HepG2 (cell line): ENCODE measurements around the gene ERC1.

ENCODE experiments used
- FOXA1 ChIP-seq, 2 experiments: fragments of 450-650 bp in 1 of 2; sonication (generic) in 1 of 2; formaldehyde crosslinking in 1 of 2; IDR thresholded peaks; 2 replicates each; pipeline versions ENCODE4 v1.4.0 to v1.6.1; 2016 to 2020; ENCODE audit warnings: missing genetic modification reagents in 1 of 2
- XBP1 ChIP-seq: sonication (generic); formaldehyde crosslinking; IDR thresholded peaks from 2 replicates; pipeline ENCODE4 v1.5.0; 2020; ENCODE audit warnings: missing genetic modification reagents
- TF ChIP-seq, protein P1 (sequence below): sonication (generic); formaldehyde crosslinking; IDR thresholded peaks from 2 replicates; pipeline ENCODE4 v1.5.0; 2020; ENCODE audit warnings: mild to moderate bottlenecking, missing genetic modification reagents

DNA sequence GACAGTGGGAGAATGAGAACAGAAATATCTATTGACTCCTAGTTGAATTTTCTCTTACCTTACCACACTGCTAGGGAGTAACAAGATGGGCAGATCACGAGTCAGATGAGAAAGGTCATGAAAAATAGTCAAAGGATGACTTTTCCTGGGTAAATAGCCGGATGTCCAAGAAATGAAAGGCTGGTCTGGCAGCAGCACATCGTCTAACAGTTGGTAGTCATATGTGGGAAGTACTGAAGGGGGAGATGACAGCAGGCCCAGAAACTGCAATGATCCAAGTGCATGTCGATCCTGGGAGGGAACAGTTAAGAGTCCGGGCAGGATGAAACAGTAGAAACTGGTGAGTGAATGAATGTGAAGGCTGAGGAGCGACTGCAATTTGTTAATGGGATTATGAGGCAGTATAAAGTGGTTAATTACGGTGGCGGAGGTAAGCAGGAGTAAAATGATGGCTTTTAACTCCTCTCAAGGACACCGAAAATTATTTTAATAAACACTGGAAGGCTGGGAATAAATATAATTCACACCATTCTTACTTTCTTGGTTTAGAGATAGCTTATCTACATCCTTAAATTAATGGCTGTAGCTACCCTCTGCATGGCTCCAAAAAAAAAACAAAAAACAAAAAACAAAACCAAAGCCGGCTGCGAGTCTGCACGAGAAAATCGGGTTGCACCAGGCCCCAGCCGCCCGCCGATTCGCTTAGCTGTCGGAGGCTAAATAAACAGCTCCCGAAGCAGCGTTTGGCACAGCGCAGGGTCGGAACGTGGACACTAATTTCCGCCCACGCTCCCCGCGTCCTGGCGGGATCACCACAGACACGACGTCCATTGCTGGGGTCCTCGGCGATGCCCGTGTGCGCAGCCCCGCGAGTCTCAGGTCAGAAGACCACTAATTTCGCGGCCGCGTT is 1.0 kb upstream of the ERC1 start:
- TF ChIP-seq, protein P1, sequence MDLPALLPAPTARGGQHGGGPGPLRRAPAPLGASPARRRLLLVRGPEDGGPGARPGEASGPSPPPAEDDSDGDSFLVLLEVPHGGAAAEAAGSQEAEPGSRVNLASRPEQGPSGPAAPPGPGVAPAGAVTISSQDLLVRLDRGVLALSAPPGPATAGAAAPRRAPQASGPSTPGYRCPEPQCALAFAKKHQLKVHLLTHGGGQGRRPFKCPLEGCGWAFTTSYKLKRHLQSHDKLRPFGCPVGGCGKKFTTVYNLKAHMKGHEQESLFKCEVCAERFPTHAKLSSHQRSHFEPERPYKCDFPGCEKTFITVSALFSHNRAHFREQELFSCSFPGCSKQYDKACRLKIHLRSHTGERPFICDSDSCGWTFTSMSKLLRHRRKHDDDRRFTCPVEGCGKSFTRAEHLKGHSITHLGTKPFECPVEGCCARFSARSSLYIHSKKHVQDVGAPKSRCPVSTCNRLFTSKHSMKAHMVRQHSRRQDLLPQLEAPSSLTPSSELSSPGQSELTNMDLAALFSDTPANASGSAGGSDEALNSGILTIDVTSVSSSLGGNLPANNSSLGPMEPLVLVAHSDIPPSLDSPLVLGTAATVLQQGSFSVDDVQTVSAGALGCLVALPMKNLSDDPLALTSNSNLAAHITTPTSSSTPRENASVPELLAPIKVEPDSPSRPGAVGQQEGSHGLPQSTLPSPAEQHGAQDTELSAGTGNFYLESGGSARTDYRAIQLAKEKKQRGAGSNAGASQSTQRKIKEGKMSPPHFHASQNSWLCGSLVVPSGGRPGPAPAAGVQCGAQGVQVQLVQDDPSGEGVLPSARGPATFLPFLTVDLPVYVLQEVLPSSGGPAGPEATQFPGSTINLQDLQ (CRISPR knock-in tag), result no peak
- TF ChIP-seq FOXA1 (IDR thresholded peaks at IDR 0.05) (no peak), FOXA1 (CRISPR knock-in tag; IDR thresholded peaks at IDR 0.05) (peak; percentile 55), XBP1 (CRISPR knock-in tag) (no peak)
